Measurements from ENCODE around the gene HOXA4.

- TF ChIP-seq CTCF (conservative IDR thresholded peaks at IDR 0.05; ENCODE audit: low read depth in 2 of 2) (no peak), JUNB (IDR thresholded peaks at IDR 0.05; ENCODE audit: unreplicated experiment) (no peak), EZH2phosphoT487 (IDR thresholded peaks at IDR 0.05; ENCODE audit: unreplicated experiment) (no peak), POLR2AphosphoS5 (IDR thresholded peaks at IDR 0.05; ENCODE audit: low read depth) (no peak), REST (IDR thresholded peaks at IDR 0.05; ENCODE audit: unreplicated experiment) (no peak)
These were observed 51.8 kb downstream of the HOXA4 start for GRCh38 chr7:27078616-27079233.

All from GM23338 (cell line).